H7 (cell line): ENCODE results near the gene FAM83G. TPM values are rescaled to one million over a fixed set of nuclear protein-coding genes. Genes with fewer than 3 reads are reported as not detected.

Experiments used
- DNase-seq: peaks from one replicate; pipeline ENCODE4 v3.0.0; 2012
- H3K27me3 ChIP-seq: 2 replicates; pipeline ENCODE4 v1.6.0; 2011; ENCODE audit warnings: mild to moderate bottlenecking, low read length; ENCODE audit not compliant: control insufficient read depth, insufficient read depth
- H3K36me3 ChIP-seq: replicated peaks from 2 replicates; pipeline ENCODE4 v1.5.1; 2011; ENCODE audit warnings: low read length; ENCODE audit not compliant: control insufficient read depth, insufficient read depth
- H3K4me3 ChIP-seq: 2 replicates; pipeline ENCODE4 v1.5.1; 2011; ENCODE audit warnings: low read depth, mild to moderate bottlenecking, control low read depth, low read length, moderate library complexity; ENCODE audit not compliant: insufficient read depth
- total RNA-seq: library from RNA; depleted of rRNA; stranded (reverse); fragments of >200 nt; shearing (Covaris generic); gene quantifications from 2 replicates; pipeline ENCODE4 v1.2.3, GENCODE V29; 2014

The FAM83G gene
- total RNA-seq, 1 experiment from 2014 or later: 40.6 TPM

GRCh38 chr17:19005789-19006430 lies 1.3 kb upstream of the FAM83G start:
- H3K4me3 ChIP-seq: no peak overlapping the region
- H3K36me3 ChIP-seq: peaks cover 13% of the 10 kb centered on the region
- H3K27me3 ChIP-seq: no peaks in the 10 kb centered on the region
- DNase-seq: no peak

GRCh38 chr17:19005137-19005773 lies 691 bp upstream of the FAM83G start:
- Histone ChIP-seq H3K27me3 (no peaks in the 10 kb centered on the region), H3K36me3 (peaks cover 14% of the 10 kb centered on the region), H3K4me3 (peak overlapping the region; percentile 66)
- no peak for DNase-seq

- peak; percentile 96 for DNase-seq
- peak overlapping the region; percentile 66 for H3K4me3 ChIP-seq
- no peaks in the 10 kb centered on the region for H3K27me3 ChIP-seq
- H3K36me3 ChIP-seq: peaks cover 15% of the 10 kb centered on the region
Observed at GRCh38 chr17:19003543-19004420, 782 bp downstream of the FAM83G start.

GRCh38 chr17:19002805-19003542 lies 1.6 kb downstream of the FAM83G start:
- peak overlapping the region; percentile 66 for H3K4me3 ChIP-seq

DNA sequence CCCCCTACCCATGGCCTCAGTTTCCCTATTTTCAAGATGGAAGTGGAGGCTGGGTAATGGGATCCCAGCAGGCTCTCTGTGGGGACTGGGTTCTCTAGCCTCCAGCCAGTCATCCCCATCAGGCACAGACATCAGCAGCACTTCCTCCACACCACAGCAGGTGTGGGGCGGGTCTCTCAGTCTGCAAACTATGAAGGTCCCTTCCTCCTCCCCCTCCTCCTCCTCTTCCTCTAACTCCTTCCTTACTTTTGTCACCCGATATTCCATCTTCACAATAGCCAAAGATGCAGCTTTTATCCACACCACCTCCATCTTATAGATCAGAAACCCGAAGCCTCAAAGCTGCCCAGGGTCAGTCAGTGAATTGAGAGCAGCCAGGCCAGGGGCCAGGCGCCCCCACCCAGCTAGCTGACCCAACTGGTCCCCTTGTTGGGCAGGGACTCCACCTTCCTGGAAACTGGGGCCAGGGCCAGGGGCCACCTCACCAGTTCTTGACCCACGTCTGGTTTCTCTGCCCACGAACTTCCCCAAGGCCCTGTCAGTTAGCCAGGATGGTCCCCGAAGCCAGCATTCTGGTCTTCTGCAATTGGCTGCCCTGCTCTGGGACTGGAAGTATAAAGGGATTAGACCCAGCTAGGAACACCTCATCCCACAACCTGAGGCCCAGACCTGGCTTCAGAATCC lies 2.5 kb downstream of the FAM83G start:
- no peaks in the 10 kb centered on the region for H3K27me3 ChIP-seq
- peaks cover 18% of the 10 kb centered on the region for H3K36me3 ChIP-seq
- DNase-seq: no peak
- H3K4me3 ChIP-seq: no peak overlapping the region

More at GRCh38 chr17:19002805-19003542, 1.6 kb downstream of the FAM83G start:
- Histone ChIP-seq H3K36me3 (peaks cover 15% of the 10 kb centered on the region), H3K27me3 (no peaks in the 10 kb centered on the region)
- no peak for DNase-seq

DNA sequence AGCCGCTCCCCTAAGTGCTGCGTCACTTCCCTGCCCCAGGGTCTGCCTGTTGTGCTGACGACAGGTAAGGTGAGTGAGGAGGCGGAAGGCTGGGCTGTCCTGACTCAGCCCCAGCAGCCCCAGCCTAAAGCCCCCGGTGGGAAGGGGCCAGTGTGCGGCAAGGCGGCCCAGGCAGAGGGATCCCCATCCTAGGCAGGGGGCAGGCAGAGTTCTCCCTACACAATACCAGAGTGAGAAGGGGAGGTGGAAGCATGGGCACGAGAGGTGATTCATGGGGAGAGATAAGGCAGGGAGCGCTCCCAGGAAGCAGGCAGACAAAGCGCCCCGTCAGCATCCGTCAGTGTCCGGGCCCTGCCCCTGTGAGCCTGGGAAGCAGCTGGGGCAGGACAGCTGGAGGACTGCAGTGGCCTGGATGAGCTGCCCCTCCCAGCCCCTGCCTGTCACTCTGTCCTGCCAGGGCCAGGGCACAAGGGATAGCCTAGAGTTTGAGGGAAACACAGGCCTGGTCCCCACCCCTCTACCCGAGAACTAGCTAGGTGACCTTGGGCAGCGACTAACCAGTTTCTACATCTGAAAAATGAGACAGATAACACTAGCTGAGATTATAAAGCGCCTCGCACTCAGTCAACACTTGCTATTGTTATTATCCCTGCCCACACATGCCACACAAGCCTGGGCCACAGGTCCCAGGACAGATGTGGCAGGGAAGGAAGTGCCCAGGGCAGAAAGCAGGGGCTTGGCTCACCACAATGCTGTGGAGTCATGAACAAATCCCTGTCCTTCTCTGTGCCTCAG lies 3.8 kb downstream of the FAM83G start:
- H3K36me3 ChIP-seq: peaks cover 20% of the 10 kb centered on the region
- DNase-seq: no peak
- no peak overlapping the region for H3K4me3 ChIP-seq
- no peaks in the 10 kb centered on the region for H3K27me3 ChIP-seq

- DNase-seq: no peak
- H3K4me3 ChIP-seq: no peak overlapping the region
- peaks cover 20% of the 10 kb centered on the region for H3K36me3 ChIP-seq
- no peaks in the 10 kb centered on the region for H3K27me3 ChIP-seq
Observed at GRCh38 chr17:18999911-19000310, 4.7 kb downstream of the FAM83G start.

- DNase-seq: no peak
- no peaks in the 10 kb centered on the region for H3K27me3 ChIP-seq
- H3K36me3 ChIP-seq: peaks cover 20% of the 10 kb centered on the region
- no peak overlapping the region for H3K4me3 ChIP-seq
Observed at GRCh38 chr17:18999394-18999793, 5.2 kb downstream of the FAM83G start.

- DNase-seq: no peak
- H3K36me3 ChIP-seq: peaks cover 17% of the 10 kb centered on the region
Observed at GRCh38 chr17:18997650-18998196, 6.8 kb downstream of the FAM83G start.

GRCh38 chr17:18996458-18996857 lies 8.1 kb downstream of the FAM83G start:
- no peaks in the 10 kb centered on the region for H3K27me3 ChIP-seq
- DNase-seq: no peak
- H3K4me3 ChIP-seq: no peak overlapping the region
- H3K36me3 ChIP-seq: peaks cover 10% of the 10 kb centered on the region

More at GRCh38 chr17:18997650-18998196, 6.8 kb downstream of the FAM83G start:
- no peak overlapping the region for H3K4me3 ChIP-seq
- H3K27me3 ChIP-seq: no peaks in the 10 kb centered on the region

- DNase-seq: no peak
- H3K4me3 ChIP-seq: no peak overlapping the region
- peaks cover 6% of the 10 kb centered on the region for H3K36me3 ChIP-seq
- no peaks in the 10 kb centered on the region for H3K27me3 ChIP-seq
Observed at GRCh38 chr17:18995220-18995619, 9.3 kb downstream of the FAM83G start.

DNA sequence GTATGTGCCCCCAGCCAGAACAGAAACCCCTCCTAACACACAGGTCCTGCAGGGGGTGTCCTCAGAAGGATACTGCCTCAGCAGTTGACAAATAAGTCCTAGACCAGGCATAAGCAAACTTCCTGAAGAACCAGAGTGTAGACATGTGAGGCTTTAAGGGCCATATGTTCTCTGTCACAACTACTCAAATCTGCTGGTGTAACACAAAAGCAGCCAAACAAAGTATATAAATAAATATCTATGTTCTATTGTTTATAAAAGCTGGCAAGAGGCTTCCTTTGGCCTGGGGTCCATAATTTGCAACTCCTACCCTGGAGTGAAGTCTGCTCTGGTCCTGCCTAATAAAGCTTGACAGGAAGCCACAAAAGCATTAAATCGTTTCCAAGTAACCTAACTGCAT lies 9.9 kb downstream of the FAM83G start:
- peaks cover 5% of the 10 kb centered on the region for H3K36me3 ChIP-seq
- H3K27me3 ChIP-seq: no peaks in the 10 kb centered on the region
- no peak overlapping the region for H3K4me3 ChIP-seq
- no peak for DNase-seq

DNA sequence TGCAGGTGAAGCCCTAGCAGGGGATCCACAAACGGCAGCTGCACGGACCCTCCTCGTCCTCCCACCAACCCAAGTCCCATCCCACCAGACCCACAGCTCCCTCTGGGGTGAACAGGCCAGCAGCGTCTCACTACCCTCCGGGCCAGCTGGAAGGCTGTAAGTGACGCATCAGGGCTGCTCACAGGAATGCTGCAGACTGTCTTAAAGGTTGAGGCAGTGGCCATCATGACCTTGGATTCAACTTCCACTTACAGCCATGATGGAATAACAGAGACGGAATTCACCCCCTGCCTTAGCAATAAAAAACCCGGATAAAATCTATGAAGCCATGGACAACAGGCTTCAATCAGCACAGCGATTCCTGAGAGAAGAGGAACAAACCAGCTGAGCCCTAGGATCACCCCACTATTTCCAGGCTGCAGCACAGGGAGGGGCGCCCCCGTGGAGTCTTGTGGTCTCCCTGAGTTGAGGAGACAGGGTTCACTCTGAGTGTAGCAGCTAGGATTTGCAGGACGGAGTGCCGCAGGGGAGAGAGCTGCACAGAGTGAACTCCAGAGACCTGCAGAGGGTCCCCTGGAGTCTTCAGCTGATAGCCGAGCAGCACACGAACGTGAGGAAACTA lies 10.5 kb downstream of the FAM83G start:
- no peak for DNase-seq

More for the DNA sequence above, 10.5 kb downstream of the FAM83G start:
- peaks cover 5% of the 10 kb centered on the region for H3K36me3 ChIP-seq
- H3K27me3 ChIP-seq: no peaks in the 10 kb centered on the region
- H3K4me3 ChIP-seq: no peak overlapping the region
